GM23248 (cell line): ENCODE measurements around the gene DNAI1.

Experiments
- EZH2 ChIP-seq: fragments of 200-600 bp; sonication (generic); IDR thresholded peaks from 2 replicates; pipeline ENCODE4 v1.6.1; 2018; ENCODE audit warnings: antibody characterized with exemption, mild to moderate bottlenecking; ENCODE audit not compliant: insufficient read depth, poor library complexity, severe bottlenecking
- EZH2phosphoT487 ChIP-seq: fragments of 200-600 bp; sonication (generic); IDR thresholded peaks from 2 replicates; pipeline ENCODE4 v1.6.1; 2018; ENCODE audit warnings: antibody characterized with exemption, moderate library complexity, mild to moderate bottlenecking, low read depth; ENCODE audit not compliant: insufficient read depth

DNA sequence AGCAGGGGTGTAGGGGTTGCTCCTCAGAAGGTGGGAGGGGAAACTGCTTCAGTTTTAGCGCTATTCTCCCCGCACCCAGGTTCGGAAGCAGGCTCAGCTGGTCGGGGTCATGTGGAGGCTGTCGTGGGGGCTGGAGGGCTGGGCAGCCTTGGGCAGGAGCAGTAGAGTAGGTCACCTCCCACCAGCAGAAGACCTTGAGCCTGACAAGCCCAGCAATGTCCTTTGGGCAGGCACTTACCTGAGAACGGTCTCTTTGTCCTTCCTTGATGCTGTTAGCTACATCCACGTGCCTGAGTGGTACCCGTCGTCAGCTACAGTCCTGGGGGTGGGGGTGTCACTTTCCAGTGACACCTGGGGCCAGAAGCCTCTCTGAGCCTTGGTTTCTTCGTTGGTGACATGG is 43.9 kb downstream of the DNAI1 start:
- TF ChIP-seq EZH2 (no peak), EZH2phosphoT487 (no peak)
